GM19372 (cell line): ENCODE measurements around the gene DPP4.

ENCODE experiments used
- ATAC-seq: cut with Tn5 transposase; IDR thresholded peaks from one replicate; pipeline ENCODE4 v1.9.1; 2021; ENCODE audit warnings: mild to moderate bottlenecking, low read depth, moderate library complexity; ENCODE audit not compliant: unreplicated experiment

The DPP4 gene

GRCh38 chr2:162073888-162074631 is at the start of gene DPP4:
Gene DPP4 (minus strand): TSS chr2:162074215. CDS start chr2:162073981, 234 bp downstream.
- ATAC-seq = peak; percentile 85

- no peak for ATAC-seq
Measured at GRCh38 chr2:162118166-162119031, 44.4 kb upstream of the DPP4 start.

- ATAC-seq = no peak
Measured at GRCh38 chr2:162116352-162116751, 42.3 kb upstream of the DPP4 start.

GRCh38 chr2:162115076-162115475 is 41.1 kb upstream of the DPP4 start:
- ATAC-seq = no peak

GRCh38 chr2:162114271-162114670 is 40.3 kb upstream of the DPP4 start:
- no peak for ATAC-seq

- no peak for ATAC-seq
Measured at GRCh38 chr2:162113776-162114168, 39.8 kb upstream of the DPP4 start.

- ATAC-seq = no peak
Measured at GRCh38 chr2:162113088-162113775, 39.2 kb upstream of the DPP4 start.

GRCh38 chr2:162111958-162112850 is 38.2 kb upstream of the DPP4 start:
- no peak for ATAC-seq

GRCh38 chr2:162107361-162107901 is 33.4 kb upstream of the DPP4 start:
- no peak for ATAC-seq

- no peak for ATAC-seq
Measured at GRCh38 chr2:162106746-162107145, 32.7 kb upstream of the DPP4 start.

GRCh38 chr2:162106146-162106551 is 32.1 kb upstream of the DPP4 start:
- ATAC-seq = no peak

GRCh38 chr2:162103443-162104009 is 29.5 kb upstream of the DPP4 start:
- ATAC-seq = no peak

- ATAC-seq = no peak
Measured at GRCh38 chr2:162100579-162100978, 26.6 kb upstream of the DPP4 start.

GRCh38 chr2:162099836-162100235 is 25.8 kb upstream of the DPP4 start:
- ATAC-seq = no peak

GRCh38 chr2:162092658-162093556 is 18.9 kb upstream of the DPP4 start:
- ATAC-seq = no peak

GRCh38 chr2:162092008-162092390 is 18.0 kb upstream of the DPP4 start:
- ATAC-seq = no peak

- ATAC-seq = no peak
Measured at GRCh38 chr2:162091325-162092007, 17.5 kb upstream of the DPP4 start.

GRCh38 chr2:162090109-162090508 is 16.1 kb upstream of the DPP4 start:
- no peak for ATAC-seq
